ENCODE measurements around the gene CPD. TPM values are rescaled to one million over a fixed set of nuclear protein-coding genes. Genes with fewer than 3 reads are reported as not detected.

CPD gene
- polyA plus RNA-seq, 1 donor (not counting 4 experiments of a cell fraction or from before 2014, with no cell fraction given), result 30.5 TPM

DNA sequence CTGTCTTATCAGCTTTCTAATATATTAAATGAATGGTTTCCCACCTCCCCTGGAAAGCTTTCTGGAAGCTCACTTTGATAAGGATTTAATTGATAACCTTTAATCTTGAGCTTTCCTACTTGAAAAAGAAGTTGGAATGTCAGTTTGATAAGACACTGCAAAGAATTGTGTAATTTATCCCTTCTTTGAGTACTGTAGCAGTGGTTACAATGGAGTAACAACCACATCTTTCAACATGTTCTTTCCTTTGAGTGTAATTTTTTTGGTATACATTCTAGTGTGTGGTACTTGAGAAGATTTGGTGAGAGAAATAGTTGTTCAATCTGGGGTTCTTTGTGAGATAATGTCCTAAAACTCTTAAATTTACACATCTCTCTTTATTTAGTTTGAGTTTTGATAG is 43.4 kb downstream of the CPD start:
- no peak overlapping the region for H3K4me2 ChIP-seq (ENCODE audit: control insufficient read depth, extremely low read depth, insufficient read depth, low read depth, low read length)
- DNase-seq (ENCODE audit: low read depth, low spot score), result no peak
- no peaks in the 10 kb centered on the region for H3K79me2 ChIP-seq (ENCODE audit: control insufficient read depth, insufficient read depth, low read length)
- no peak overlapping the region for H3K4me3 ChIP-seq (ENCODE audit: control insufficient read depth in 2 of 3, extremely low read depth in 1 of 3, insufficient read depth in 2 of 3, low read depth in 1 of 3, low read length in 3 of 3)
- no peak overlapping the region for H2AFZ ChIP-seq (ENCODE audit: control insufficient read depth, low read length)
- TF ChIP-seq EZH2 (IDR thresholded peaks at IDR 0.05; ENCODE audit: low read length) (no peak), CTCF (optimal IDR thresholded peaks at IDR 0.05 in 1 of 3, IDR thresholded peaks at IDR 0.05 in 1 of 3, conservative IDR thresholded peaks at IDR 0.05 in 1 of 3; ENCODE audit: extremely low read depth in 1 of 3, insufficient read depth in 2 of 3, low read length in 3 of 3) (no peak)
- H3K36me3 ChIP-seq (ENCODE audit: control insufficient read depth in 2 of 2, extremely low read depth in 1 of 2, insufficient read depth in 2 of 2, low read length in 2 of 2), result no peaks in the 10 kb centered on the region
- no peaks in the 10 kb centered on the region for H4K20me1 ChIP-seq (ENCODE audit: control insufficient read depth, extremely low read depth, insufficient read depth, low read length)
- no peaks in the 10 kb centered on the region for H3K9me3 ChIP-seq (ENCODE audit: control insufficient read depth, low read depth, low read length)
- no peaks in the 10 kb centered on the region for H3K9me1 ChIP-seq (ENCODE audit: control insufficient read depth, extremely low read depth, insufficient read depth, low read length)
- H3K27me3 ChIP-seq (ENCODE audit: control insufficient read depth, extremely low read depth, insufficient read depth, low read length), result no peaks in the 10 kb centered on the region
- no peak overlapping the region for H3K27ac ChIP-seq (ENCODE audit: control insufficient read depth, insufficient read depth, low read length)
- dilution Hi-C loops (cut with MboI; ENCODE audit: extremely low pct_ligation_motif_present, low sequenced_read_pairs), result no loop called here
- H3K4me1 ChIP-seq (ENCODE audit: control insufficient read depth, extremely low read depth, insufficient read depth, low read length), result no peaks in the 10 kb centered on the region
- H3K9ac ChIP-seq (ENCODE audit: control insufficient read depth, extremely low read depth, insufficient read depth, low read length), result no peak overlapping the region
- no peak for FAIRE-seq

DNA sequence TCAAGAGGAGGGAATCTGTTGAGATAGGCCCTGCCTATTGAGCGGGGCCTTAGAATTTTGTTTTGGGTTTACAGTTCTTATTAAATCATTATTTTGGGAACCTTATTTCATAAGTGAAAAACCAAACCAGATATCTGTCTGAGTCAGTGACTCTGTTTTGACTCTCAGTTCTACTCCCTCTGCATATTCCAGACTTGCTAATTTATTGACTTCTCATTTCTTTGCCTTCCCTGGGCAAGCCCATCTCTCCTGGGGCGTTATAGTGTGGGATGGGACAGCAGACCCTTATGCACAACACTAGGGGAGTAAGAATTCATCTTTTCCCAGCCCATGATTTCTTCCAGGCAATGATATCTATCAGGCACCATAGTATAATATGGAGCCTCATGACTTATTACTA is 45.7 kb downstream of the CPD start:
- no peak for DNase-seq (ENCODE audit: low read depth, low spot score)
- no peak overlapping the region for H3K27ac ChIP-seq (ENCODE audit: control insufficient read depth, insufficient read depth, low read length)
- dilution Hi-C loops (cut with MboI; ENCODE audit: extremely low pct_ligation_motif_present, low sequenced_read_pairs), result no loop called here
- no peaks in the 10 kb centered on the region for H3K27me3 ChIP-seq (ENCODE audit: control insufficient read depth, extremely low read depth, insufficient read depth, low read length)
- H3K36me3 ChIP-seq (ENCODE audit: control insufficient read depth in 2 of 2, extremely low read depth in 1 of 2, insufficient read depth in 2 of 2, low read length in 2 of 2), result no peaks in the 10 kb centered on the region
- no peaks in the 10 kb centered on the region for H4K20me1 ChIP-seq (ENCODE audit: control insufficient read depth, extremely low read depth, insufficient read depth, low read length)
- no peaks in the 10 kb centered on the region for H3K9me1 ChIP-seq (ENCODE audit: control insufficient read depth, extremely low read depth, insufficient read depth, low read length)
- H3K9ac ChIP-seq (ENCODE audit: control insufficient read depth, extremely low read depth, insufficient read depth, low read length), result no peak overlapping the region
- TF ChIP-seq EZH2 (IDR thresholded peaks at IDR 0.05; ENCODE audit: low read length) (no peak), CTCF (optimal IDR thresholded peaks at IDR 0.05 in 1 of 3, IDR thresholded peaks at IDR 0.05 in 1 of 3, conservative IDR thresholded peaks at IDR 0.05 in 1 of 3; ENCODE audit: extremely low read depth in 1 of 3, insufficient read depth in 2 of 3, low read length in 3 of 3) (no peak)
- no peak for FAIRE-seq
- H3K79me2 ChIP-seq (ENCODE audit: control insufficient read depth, insufficient read depth, low read length), result no peaks in the 10 kb centered on the region
- H3K4me2 ChIP-seq (ENCODE audit: control insufficient read depth, extremely low read depth, insufficient read depth, low read depth, low read length), result no peak overlapping the region
- no peaks in the 10 kb centered on the region for H3K9me3 ChIP-seq (ENCODE audit: control insufficient read depth, low read depth, low read length)
- no peaks in the 10 kb centered on the region for H3K4me1 ChIP-seq (ENCODE audit: control insufficient read depth, extremely low read depth, insufficient read depth, low read length)
- no peak overlapping the region for H2AFZ ChIP-seq (ENCODE audit: control insufficient read depth, low read length)
- no peak overlapping the region for H3K4me3 ChIP-seq (ENCODE audit: control insufficient read depth in 2 of 3, extremely low read depth in 1 of 3, insufficient read depth in 2 of 3, low read depth in 1 of 3, low read length in 3 of 3)

Measured in keratinocyte (primary cell).